ENCODE data around the gene XXYLT1.

Gene XXYLT1

GRCh38 chr3:195203606-195204005 is 67.4 kb downstream of the XXYLT1 start:
- Histone ChIP-seq H3K4me3 (ENCODE audit: low read length) (no peak overlapping the region), H3K36me3 (ENCODE audit: control insufficient read depth, low read length) (no peaks in the 10 kb centered on the region), H4K20me1 (ENCODE audit: control insufficient read depth, insufficient read depth, low read depth, low read length) (peaks cover 6% of the 10 kb centered on the region; the same call in 1 of the 2 replicates), H3K4me2 (ENCODE audit: low read length) (no peak overlapping the region), H3F3A (ENCODE audit: control insufficient read depth, insufficient read depth) (no peaks in the 10 kb centered on the region), H3K4me1 (ENCODE audit: control insufficient read depth, low read length) (peaks cover 11% of the 10 kb centered on the region), H3K9me2 (replicated peaks; ENCODE audit: control insufficient read depth, low read length) (no peaks in the 10 kb centered on the region), H3K27me3 (ENCODE audit: control insufficient read depth, low read length) (no peaks in the 10 kb centered on the region), H3K27ac (ENCODE audit: low read depth, low read length) (no peak overlapping the region), H3K9me3 (ENCODE audit: control insufficient read depth, insufficient read depth, low read length) (no peaks in the 10 kb centered on the region), H3K79me2 (ENCODE audit: control insufficient read depth, low read length) (peaks cover 6% of the 10 kb centered on the region)
- TF ChIP-seq CTCF (IDR thresholded peaks at IDR 0.05; ENCODE audit: low read depth, low read length, poor library complexity, severe bottlenecking) (no peak), EZH2phosphoT487 (IDR thresholded peaks at IDR 0.05; ENCODE audit: borderline replicate concordance, low read length) (no peak)

- Histone ChIP-seq H3K9me2 (replicated peaks; ENCODE audit: control insufficient read depth, low read length) (no peaks in the 10 kb centered on the region), H3K27me3 (ENCODE audit: control insufficient read depth, low read length) (no peaks in the 10 kb centered on the region), H3K9me3 (ENCODE audit: control insufficient read depth, insufficient read depth, low read length) (no peaks in the 10 kb centered on the region), H3K79me2 (ENCODE audit: control insufficient read depth, low read length) (peaks cover 14% of the 10 kb centered on the region), H3K4me3 (ENCODE audit: low read length) (no peak overlapping the region), H4K20me1 (ENCODE audit: control insufficient read depth, insufficient read depth, low read depth, low read length) (peaks cover 6% of the 10 kb centered on the region; the same call in 1 of the 2 replicates), H3K4me2 (ENCODE audit: low read length) (no peak overlapping the region), H3K4me1 (ENCODE audit: control insufficient read depth, low read length) (peaks cover 13% of the 10 kb centered on the region), H3K36me3 (ENCODE audit: control insufficient read depth, low read length) (no peaks in the 10 kb centered on the region), H3F3A (ENCODE audit: control insufficient read depth, insufficient read depth) (no peaks in the 10 kb centered on the region), H3K27ac (ENCODE audit: low read depth, low read length) (no peak overlapping the region)
- no peak for TF ChIP-seq CTCF (IDR thresholded peaks at IDR 0.05; ENCODE audit: low read depth, low read length, poor library complexity, severe bottlenecking)
- no peak for TF ChIP-seq EZH2phosphoT487 (IDR thresholded peaks at IDR 0.05; ENCODE audit: borderline replicate concordance, low read length)
These were observed 69.7 kb downstream of the XXYLT1 start for GRCh38 chr3:195201295-195201694.

GRCh38 chr3:195200010-195200822 is 70.7 kb downstream of the XXYLT1 start:
- Histone ChIP-seq H3F3A (ENCODE audit: control insufficient read depth, insufficient read depth) (no peaks in the 10 kb centered on the region), H3K9me3 (ENCODE audit: control insufficient read depth, insufficient read depth, low read length) (no peaks in the 10 kb centered on the region), H3K9me2 (replicated peaks; ENCODE audit: control insufficient read depth, low read length) (no peaks in the 10 kb centered on the region), H3K36me3 (ENCODE audit: control insufficient read depth, low read length) (no peaks in the 10 kb centered on the region), H3K79me2 (ENCODE audit: control insufficient read depth, low read length) (peaks cover 18% of the 10 kb centered on the region), H3K27me3 (ENCODE audit: control insufficient read depth, low read length) (no peaks in the 10 kb centered on the region), H3K4me1 (ENCODE audit: control insufficient read depth, low read length) (peaks cover 13% of the 10 kb centered on the region), H4K20me1 (ENCODE audit: control insufficient read depth, insufficient read depth, low read depth, low read length) (peaks cover 6% of the 10 kb centered on the region; the same call in 1 of the 2 replicates), H3K4me2 (ENCODE audit: low read length) (no peak overlapping the region), H3K4me3 (ENCODE audit: low read length) (no peak overlapping the region), H3K27ac (ENCODE audit: low read depth, low read length) (no peak overlapping the region)
- TF ChIP-seq EZH2phosphoT487 (IDR thresholded peaks at IDR 0.05; ENCODE audit: borderline replicate concordance, low read length), result no peak
- TF ChIP-seq CTCF (IDR thresholded peaks at IDR 0.05; ENCODE audit: low read depth, low read length, poor library complexity, severe bottlenecking), result no peak

Data from DOHH2 (cell line).